Adrenal gland (tissue), 5 donors: Measurements from ENCODE around the gene SLC4A3.

ENCODE experiments used
- CTCF ChIP-seq, 6 experiments: fragments of 450-650 bp in 4 of 6; fragments of 200-600 bp in 2 of 6; sonication (generic) in 1 of 6; IDR thresholded peaks; 1 replicate in 5 of 6; 2 replicates in 1 of 6; pipeline versions ENCODE4 v1.5.1 to v1.8.0; 2016 to 2021; ENCODE audit warnings: antibody characterized with exemption in 6 of 6, mild to moderate bottlenecking in 2 of 6, moderate library complexity in 1 of 6
- POLR2A ChIP-seq, 2 donors: fragments of 450-650 bp; IDR thresholded peaks; one replicate each; pipeline ENCODE4 v1.6.1; 2017; ENCODE audit warnings: antibody characterized with exemption in 2 of 2, mild to moderate bottlenecking in 2 of 2, moderate library complexity in 1 of 2
- donor health status: DM: no; HTN: no; CAD: no.

DNA sequence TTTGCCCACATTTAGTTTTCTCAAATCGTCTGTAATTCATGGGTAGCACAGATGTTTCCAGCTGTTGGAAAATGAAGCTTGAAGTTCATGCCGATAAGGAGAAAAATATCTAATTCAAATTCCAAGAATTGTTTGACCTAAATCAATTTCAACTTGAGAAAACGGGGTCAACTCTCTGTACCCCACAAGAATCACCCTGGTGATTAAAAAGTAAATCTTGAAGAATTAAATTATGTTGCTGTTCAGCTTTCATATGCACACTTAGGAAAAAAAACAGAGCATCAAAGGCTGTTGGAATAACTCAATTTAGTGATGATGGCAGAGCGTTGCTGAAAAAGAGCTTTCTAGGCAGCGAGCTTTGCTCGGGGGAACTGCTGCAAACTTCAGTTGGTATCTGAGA lies 43.0 kb downstream of the SLC4A3 start:
- TF ChIP-seq CTCF (IDR thresholded peaks at IDR 0.05) (no peak), POLR2A (IDR thresholded peaks at IDR 0.05) (no peak)
